Stimulated activated naive CD8-positive, alpha-beta T cell treated with anti-CD3 and anti-CD28 coated beads, Interleukin-15, Interleukin-2, amounts not matched to agents 100 U/mL and 50 U/mL, for 24 hours (primary cell): ENCODE measurements around the gene TEX54.
"Not testable (repeated sequence)": the region's sequence is repeated elsewhere in the genome, so short reads cannot be mapped to it uniquely, and the experiment has no call there.

Experiments
- ATAC-seq: fragments of 150-1000 bp; cut with Tn5 transposase; one replicate; pipeline ENCODE4 v1.10.0; 2021
- DNase-seq: peaks from one replicate; pipeline ENCODE4 v3.0.0; 2021

Gene TEX54

DNA sequence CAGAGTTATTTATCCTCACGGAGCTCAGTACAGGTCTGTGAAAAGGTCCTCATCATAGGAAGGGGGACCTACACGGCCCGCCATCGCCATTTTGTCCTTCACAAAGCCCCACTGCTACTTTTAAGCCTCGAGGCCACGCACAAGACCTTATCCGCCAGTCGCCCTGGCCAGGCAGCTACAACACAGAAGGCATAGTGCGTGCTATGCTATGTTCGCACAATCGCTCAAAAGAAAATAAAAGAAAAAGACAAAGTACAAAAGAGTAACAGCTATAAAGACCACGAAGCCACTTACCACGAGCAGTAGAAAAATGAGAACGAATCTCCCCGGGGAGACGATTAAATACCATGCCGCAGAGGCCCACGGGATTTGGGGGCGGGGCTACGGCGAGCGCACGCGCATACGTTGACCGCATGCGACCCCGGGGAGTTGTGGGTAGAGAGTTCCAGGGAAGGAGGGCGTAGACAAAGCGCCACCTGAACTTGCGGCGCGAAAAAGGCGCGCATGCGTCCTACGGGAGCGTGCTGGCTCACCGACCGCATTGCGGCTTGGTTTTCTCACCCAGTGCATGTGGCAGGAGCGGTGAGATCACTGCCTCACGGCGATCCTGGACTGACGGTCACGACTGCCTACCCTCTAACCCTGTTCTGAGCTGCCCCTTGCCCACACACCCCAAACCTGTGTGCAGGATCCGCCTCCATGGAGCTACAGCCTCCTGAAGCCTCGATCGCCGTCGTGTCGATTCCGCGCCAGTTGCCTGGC lies 23.1 kb upstream of the TEX54 start:
- DNase-seq (peak; percentile 98), ATAC-seq (peak; percentile 85)

DNA sequence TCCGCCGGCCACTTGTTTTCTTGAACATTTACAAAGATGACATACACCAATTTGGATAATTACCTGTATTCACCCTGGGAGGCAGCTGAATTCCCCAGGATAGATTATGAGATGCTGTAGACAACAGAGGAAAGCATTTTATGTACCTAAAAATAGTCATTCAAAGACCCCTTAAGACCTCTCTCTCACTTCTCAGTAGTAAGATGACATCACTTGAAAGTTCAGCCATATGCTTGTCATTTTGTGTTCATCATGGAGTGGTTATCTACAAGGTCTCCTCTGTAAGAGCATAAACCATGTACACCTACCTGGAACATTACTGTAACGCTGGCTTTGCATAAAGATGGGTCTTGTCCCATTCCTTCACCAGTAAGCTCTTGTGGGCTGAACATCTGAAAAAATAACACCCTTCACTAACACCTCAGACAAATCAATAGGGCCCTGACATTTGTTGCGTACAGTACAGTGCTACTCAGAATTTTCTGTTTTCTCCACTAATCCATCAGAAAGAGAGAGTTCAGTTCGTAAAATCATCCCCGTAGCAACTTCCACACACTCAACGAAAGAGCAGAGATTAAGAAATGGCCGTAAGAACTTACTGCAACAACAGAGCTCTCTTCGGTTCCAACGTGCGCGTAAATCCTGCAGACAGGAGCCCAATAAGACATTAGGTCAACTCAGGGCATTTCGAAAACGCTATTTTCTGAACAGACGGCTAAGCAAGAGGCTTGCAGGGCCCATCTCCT lies 22.4 kb upstream of the TEX54 start:
- no peak for ATAC-seq
- no peak for DNase-seq

DNA sequence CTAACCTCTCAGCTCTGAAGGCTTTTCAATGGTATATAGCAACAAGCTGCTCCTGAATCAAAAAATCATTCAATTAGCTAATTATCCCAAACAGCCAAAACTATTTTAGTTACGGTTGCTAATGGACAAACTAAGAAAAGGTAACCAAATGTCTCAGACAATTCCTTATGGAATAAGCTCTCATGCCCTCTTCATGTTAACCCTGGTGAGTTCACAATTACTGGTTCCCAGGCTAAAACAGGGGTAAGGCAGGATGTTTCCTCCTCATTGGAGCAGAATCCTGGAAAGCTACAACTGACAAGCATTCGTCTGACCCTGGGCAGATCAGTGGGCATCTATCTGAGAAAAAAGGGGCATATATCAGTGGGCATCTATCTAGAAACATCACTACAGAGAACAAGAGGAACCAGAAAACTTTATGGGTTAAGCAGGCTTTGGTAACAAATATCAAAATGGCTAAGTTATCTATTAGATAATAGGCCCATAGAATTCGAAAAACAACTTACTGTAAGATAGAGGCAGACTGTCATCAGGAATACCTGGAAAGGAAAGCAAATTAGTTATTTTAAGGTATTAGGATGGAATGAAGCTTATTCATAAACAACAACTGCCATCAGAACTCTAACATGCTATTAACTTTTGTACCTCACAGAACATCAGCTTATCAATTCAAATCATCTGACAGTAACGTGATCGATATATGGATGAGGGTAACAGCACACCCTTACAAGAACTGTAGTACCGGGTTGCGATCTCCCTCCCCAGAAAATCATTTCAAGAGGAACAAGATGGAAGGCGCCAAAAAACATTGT lies 21.6 kb upstream of the TEX54 start:
- no peak for DNase-seq

DNA sequence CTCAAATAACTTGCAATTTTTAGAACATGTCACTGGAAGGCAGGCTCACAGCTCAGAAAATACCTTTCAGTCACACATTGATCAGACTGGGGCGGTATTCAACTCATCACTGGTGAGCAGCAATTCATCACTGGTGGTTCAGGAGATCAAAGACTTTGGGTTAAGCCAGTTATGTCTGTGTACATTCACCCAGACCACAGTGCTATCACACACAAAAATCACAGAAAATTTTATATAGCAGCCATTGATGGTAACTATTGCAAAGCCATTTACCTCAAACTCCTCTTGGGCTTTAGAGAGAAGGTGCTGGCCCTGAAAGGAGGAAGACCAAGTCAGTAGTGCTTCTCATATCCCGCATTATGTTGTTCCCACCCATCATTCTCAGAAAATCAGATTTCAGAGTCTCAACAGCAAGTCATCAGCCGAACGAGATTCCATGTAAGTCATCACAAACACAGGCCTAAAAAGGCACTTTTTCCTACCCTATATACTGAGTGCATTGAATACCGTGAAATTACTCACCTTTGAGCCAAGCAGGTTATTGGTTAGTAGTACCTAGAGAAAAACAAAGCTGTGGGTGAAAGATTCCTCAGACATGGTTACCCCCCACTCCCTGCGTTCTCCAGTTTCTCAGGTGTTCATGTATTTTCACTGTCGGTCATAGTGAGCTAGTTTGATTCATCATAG lies 20.8 kb upstream of the TEX54 start:
- no peak for DNase-seq
- ATAC-seq, result no peak

More for the DNA sequence above, 21.6 kb upstream of the TEX54 start:
- no peak for ATAC-seq

DNA sequence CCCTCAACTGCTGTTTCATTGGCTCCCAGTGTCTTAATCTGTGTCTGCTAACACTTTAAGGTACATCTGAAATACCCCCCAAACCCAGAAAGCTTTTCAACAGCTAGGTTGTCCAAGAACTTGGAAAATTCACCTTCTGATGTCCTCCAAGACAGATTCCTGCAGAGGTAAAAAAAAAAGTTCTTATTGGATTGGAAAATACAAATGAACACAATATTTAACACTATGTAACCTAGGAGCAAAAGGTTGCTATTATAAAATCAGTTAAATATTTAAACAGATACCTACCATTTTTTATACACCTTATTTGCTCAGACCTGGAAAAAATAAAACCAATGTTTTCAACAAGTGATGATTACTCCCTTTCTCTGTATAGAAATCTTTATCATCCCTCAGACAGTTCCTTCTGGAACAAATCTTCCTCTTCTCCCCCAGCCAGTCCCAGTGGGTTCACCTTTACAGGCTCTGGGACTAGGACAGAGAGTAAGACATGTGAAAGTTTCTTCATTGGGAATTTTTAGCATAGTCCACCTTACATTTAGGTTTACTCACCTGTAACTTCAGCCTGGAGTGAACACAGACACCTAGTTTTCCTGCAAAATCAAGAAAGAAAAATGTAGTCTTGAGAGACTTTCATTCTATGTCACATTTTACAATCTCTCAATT lies 20.0 kb upstream of the TEX54 start:
- ATAC-seq (no peak), DNase-seq (no peak)

DNA sequence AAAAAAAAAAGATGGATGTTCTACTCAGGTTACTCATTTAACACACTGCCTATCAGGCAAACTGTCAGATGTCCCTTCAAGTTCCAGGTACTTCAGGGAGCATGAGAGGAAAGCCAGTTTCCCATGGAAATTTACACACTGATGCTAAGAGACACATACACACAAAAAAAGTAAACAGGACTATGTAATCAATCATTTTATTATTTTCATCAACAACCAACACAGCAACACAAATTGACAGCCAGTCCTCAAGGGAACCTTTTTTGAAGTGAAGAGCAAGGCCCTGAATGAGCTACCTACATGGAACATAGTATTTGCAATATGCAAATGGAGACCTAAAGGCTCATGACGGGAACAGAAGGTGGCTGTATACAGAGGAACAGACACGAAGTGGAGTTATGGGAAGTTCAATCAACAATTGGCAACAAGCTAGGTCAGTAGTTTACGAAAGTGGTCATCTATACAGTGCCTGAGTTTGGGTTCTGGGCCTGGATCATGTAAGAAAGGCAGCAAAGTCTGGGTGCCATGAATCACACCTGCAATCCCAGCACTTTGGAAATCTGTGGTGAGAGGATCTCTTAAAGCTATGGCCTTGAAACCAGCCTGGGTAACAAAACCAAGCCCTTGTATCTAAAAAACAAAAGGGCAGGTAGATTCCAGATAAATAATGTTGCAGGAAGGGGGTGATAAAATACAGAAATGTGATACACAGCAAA lies 19.3 kb upstream of the TEX54 start:
- no peak for ATAC-seq
- DNase-seq, result no peak

DNA sequence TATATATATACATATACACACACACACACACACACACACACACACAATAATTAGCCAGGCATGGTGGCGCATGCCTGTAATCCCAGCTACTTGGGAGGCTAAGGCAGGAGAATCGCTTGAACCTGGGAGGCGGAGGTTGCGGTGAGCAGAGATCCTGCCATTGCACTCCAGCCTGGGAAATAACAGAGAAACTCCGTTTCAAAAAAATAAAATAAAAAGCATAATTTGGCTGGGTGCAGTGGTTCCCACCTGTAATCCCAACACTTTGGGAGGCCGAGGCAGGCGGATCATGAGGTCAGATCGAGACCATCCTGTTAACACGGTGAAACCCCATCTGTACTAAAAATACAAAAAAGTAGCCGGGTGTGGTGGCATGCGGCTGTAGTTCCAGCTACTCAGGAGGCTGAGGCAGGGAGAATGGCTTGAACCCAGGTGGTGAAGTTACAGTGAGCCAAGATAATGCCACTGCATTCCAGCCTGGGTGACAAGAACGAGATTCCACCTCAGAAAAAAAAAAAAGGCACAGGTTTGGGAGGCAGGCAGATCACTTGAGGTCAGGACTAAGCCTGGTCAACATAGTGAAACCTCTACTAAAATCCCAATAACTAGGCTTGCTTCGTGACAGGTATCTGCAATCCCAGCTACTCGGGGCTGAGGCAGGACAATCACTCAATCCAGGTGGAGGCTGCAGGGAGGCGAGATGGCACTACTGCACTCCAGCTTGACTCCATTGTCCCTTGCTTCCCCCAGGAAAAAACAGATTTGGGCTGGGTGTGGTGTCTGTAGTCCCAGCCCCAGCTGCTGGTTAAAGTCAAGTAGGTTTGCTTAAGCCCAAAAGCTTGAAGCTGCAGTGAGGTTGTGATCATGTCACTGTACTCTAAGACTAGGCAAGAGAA lies 18.5 kb upstream of the TEX54 start:
- DNase-seq, result peak; percentile 49
- peak; percentile 14 for ATAC-seq

DNA sequence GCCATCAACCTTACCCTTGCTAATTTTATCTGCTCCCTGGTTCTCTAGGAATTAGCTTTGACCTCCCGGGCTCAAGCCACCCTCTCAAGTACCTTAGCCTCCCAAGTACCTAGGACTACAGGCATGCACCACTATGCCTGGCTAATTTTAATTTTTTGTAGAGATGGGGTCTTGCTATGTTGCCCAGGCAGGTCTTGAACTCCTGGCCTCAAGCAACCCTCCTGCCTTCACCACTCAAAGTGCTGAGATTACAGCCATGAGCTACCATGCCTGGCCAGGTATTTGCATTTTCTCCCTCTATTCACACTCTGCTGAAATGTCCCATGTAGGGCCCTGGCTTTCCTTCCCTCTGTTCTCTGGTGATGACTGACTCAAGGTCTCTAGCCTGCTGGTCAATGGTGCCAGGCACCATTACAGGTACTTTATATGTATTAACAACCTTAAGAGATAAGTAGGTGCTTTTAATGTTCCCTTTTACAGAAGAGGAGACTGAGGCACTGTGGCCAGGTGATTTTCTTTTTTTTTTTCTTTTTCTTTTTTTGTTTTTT lies 15.2 kb upstream of the TEX54 start:
- DNase-seq (no peak), ATAC-seq (no peak)

DNA sequence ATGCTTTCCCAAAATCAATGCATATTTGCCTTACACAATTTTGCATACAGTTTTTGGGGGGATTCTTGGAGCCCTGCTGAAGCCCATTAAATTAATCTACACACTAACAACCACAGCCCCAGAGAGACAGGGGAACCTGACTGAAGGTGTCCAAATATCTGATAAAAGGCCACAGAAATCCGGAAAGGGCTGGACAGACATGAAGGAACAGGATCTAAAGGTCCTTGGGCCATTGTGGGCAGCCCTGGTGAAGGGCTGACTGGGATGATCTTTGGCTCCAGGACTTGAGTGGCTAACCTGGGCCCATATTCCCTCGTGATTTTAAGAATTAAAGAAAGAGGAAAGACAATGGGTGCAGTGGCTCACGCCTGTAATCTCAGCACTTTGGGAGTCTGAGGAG lies 13.5 kb upstream of the TEX54 start:
- DNase-seq, result no peak
- ATAC-seq, result no peak

DNA sequence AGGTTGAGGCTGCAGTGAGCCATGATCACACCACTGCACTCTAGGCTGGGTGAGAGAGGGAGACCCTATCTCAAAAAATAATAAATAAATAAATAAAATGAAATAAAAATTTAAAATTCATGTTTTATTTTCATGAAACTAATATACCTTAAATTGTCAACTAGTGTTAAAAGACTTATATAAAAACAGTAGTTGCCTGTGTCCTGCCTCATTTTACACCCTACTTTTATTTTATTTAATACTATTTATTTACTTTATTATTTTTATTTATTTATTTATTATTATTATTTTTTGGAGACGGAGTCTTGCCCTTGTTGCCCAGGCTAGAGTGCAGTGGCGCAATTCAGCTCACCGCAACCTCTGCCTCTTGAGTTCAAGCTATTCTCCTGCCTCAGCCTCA lies 11.5 kb upstream of the TEX54 start:
- ATAC-seq, result no peak
- DNase-seq, result no peak

DNA sequence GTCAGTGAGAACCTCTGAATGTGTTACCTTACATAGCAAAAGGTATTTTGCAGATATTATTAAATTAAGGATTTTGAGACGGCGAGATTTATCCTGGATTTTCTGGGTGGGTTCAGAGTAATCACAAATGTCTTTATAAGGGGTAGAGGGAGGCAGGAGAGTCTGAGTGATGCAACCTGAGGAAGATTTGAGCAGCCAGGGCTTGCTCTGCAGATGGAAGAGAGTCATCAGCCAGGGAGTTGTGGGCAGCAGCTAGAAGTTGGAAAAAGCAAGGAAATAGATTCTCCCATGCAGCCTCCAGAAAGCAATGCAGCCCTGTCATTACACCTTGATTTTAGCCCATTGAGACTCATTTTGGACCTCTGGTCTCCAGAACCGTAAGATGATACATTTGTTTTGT lies 10.8 kb upstream of the TEX54 start:
- DNase-seq, result no peak
- ATAC-seq, result no peak

DNA sequence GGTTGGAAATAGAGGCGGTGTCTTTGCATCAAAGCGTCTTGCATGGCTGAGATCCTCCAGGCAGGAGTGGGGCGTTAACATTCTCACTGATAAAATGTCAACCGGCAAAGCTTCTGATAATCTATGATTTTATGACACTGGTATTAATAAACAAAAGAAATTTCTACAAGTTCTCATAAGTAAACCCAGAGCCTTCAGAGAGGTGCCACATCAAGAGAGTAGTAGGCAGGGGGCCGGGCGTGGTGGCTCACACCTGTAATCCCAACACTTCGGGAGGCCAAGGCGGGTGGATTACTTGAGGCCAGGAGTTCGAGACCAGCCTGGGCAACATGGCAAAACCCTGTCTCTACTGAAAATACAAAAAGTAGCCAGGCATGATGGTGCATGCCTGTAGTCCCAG lies 10.2 kb upstream of the TEX54 start:
- not testable (repeated sequence) for ATAC-seq

DNA sequence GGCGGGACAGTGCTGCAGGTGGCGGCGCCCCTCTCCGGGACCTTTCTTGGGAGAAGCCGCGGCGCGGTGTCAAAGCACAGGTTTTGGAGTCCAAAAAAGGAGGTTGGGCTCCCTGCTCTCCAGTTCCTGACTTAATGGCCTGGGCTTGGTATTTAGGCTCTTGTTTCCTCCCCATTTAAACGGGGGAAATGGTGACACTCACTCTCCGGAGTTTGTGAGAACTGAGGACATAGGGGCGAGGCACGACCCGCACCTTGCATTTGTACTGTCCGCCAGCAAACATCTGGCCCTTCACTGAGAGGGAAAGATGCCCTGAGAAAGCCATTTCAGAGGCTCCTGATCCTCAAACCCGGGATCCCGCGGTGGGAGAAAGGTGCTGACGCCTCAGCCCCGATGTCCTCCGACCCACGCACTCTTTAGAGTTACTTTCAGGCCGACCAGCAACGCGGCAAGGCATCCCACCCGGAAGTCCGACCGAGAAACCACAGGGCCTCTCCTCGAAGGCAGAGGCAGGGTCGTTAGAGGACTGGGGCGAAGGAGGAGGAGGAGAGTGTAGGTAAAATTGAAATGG lies 9.6 kb upstream of the TEX54 start:
- peak; percentile 71 for DNase-seq
- no peak for ATAC-seq

More for the DNA sequence above, 10.2 kb upstream of the TEX54 start:
- not testable (repeated sequence) for DNase-seq

DNA sequence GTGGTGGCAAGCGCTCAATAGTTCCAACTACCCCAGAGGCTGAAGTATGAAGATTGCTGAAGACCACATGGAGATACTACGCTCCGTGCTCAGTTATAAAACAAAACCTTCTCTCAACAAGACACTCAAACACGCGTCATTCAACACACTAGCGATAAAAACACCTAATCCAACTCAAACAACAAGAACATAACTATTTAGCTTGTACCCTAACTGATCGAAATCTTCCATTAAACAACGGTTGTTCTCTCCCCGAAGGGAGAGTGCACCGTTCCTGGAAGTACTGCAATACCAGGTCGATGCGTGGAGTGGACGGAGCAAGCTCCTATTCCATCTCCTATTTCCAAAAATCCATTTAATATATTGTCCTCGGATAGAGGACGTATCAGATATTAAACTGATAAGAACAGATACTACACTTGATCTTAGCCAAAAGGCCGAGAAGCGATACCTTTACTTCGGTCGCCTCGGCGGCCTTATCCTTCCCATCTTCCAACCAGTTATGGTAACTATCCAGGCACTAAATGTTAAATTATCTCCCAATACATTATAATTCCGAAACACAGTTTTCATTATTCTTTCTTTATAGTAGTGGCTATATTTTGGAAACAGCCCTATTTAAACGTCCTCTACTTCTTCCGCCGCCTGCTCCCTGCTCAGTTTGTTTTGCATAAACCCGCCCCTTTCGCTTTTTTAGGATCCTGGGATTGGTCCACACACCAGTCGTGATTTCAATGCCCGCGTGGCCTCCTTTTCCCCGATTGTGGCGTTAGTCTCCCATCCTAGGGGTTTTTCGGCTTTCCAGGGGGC lies 8.9 kb upstream of the TEX54 start:
- ATAC-seq, result peak; percentile 80

DNA sequence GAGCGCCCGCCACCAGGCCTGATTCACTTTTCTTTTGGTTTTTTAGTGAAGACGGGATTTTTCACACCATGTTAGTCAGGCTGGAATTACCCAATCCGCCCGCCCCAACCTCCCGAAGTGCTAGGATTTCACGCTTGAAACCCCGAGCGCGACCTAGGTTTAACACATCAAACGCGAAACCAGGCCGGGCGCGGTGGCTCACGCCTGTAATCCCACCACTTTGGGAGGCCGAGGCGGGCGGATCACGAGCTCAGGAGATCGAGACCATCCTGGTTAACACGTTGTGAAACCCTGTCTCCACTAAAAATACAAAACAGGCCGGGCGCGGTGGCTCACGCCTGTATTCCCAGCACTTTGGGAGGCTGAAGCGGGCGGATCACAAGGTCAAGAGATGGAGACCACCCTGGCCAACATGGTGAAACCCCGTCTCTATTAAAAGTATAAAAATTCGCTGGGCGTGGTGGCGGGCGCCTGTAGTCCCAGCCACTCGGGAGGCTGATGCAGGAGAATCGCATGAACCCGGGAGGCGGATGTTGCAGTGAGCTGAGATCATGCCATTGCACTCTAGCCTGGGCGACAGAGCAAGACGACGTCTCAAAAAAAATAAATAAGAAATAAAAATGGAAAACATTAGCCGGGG lies 8.2 kb upstream of the TEX54 start:
- ATAC-seq, result peak; percentile 38
- DNase-seq, result peak; percentile 86

More for the DNA sequence above, 8.9 kb upstream of the TEX54 start:
- DNase-seq, result peak; percentile 81

DNA sequence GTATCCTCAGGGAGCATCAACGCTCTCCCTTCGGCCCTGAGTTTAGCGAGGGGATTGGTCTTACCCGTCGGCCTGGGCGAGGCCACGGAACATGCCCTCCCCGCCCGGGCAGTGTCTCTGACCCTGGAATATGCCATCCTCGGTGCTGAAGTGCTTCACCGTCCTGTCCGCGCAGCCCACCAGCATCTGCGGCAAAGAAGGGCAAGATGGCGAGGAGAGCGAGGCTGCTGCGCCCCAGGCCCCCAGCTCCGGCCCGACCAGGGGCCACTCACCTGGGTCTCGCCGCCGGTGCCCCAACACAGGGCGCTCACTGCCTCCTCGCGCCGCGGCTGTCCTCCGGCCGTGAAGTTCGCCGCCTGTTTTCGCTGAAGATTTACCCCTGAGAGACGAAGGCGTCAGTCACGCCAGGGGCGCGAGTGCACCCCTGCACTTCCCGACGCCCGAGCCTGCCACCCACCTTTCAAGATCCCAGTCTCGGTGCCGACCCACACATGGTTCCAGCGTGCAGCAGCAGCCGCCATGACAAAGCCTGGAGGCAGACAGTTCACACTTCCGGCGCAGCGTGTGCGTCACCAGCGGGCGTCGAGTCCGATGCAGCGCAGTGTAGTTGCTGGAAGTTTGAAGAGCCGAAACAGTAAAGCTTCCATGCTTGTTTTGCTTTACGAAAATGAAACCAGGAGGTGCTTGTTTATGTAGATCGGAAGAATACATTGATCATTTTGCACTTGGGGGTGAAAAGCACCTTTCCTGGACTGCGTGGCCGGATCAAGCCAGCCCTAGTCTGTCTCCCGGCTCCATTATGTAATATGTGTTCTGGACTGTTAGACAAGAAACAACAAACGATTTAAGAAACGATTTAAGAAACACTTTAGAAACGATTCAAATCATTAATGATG lies 6.7 kb upstream of the TEX54 start, which contains the start of gene WDR74:
WDR74 (minus strand) TSS at position 541 of the 896 bp plus-strand sequence; CDS start at position 521, 20 bp downstream.
- peak; percentile 92 for DNase-seq
- ATAC-seq, result peak; percentile 49

DNA sequence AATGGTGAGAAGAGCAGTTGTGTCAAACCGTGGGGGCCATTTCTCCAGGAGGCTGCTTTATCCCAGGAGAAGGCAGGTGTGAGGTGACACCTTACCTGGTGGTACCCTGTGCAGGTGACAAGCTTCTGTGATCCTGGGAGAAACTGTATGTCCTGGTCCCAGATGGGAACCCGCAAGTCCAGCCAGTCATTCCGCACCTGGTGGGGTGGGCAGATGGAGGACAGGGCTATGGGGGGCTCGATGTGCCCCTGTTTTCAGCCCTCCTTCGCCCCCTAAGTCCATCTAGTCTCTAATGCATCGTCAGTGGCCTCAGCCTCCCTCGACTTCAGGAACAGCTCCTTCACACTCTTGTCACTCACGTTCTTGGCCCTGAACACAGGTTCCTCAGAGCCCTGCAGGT lies 2.7 kb upstream of the TEX54 start:
- ATAC-seq, result no peak
- no peak for DNase-seq
